Measurements from ENCODE around the gene HOXC11. TPM values are rescaled to one million over a fixed set of nuclear protein-coding genes. Genes with fewer than 3 reads are reported as not detected.

Gene HOXC11
- total RNA-seq, 4 donors from 2014 or later = not detected

GRCh38 chr12:53985994-53986685 lies 13.2 kb downstream of the HOXC11 start:
- H3K27ac ChIP-seq = no peak overlapping the region
- H3K4me3 ChIP-seq = peak overlapping the region in 1 of 2 donors; percentile 10
- WGBS, 2 donors (ENCODE audit: low coverage in 1 of 2) = 6% methylated on average over 18 of the region's 50 CpGs; no CpG with 5 or more reads in 1 of the 2 donors
- no peaks in the 10 kb centered on the region for H3K36me3 ChIP-seq
- TF ChIP-seq CTCF (IDR thresholded peaks at IDR 0.05) = no peak
- H3K9me3 ChIP-seq = no peaks in the 10 kb centered on the region
- no peak for ATAC-seq
- H3K4me1 ChIP-seq = peaks cover 0 to 36% (median 16%) of the 10 kb centered on the region in 3 donors
- peaks cover 100% of the 10 kb centered on the region for H3K27me3 ChIP-seq

GRCh38 chr12:53986686-53987483 lies 14.0 kb downstream of the HOXC11 start:
- ATAC-seq = no peak
- WGBS, 2 donors (ENCODE audit: low coverage in 1 of 2) = 11 to 15% methylated on average over 6 to 19 of the region's 21 CpGs

GRCh38 chr12:53987787-53988230 lies 14.9 kb downstream of the HOXC11 start:
- ATAC-seq = no peak
- Histone ChIP-seq H3K27me3 (peaks cover 100% of the 10 kb centered on the region), H3K27ac (no peak overlapping the region), H3K4me3 (no peak overlapping the region), H3K4me1 (peaks cover 0 to 36% (median 16%) of the 10 kb centered on the region in 3 donors), H3K9me3 (no peaks in the 10 kb centered on the region), H3K36me3 (no peaks in the 10 kb centered on the region)
- 8 to 14% methylated on average over 3 to 4 of the region's 4 CpGs for WGBS, 2 donors (ENCODE audit: low coverage in 1 of 2)
- no peak for TF ChIP-seq POLR2AphosphoS5 (IDR thresholded peaks at IDR 0.05)
- no peak for TF ChIP-seq EP300 (IDR thresholded peaks at IDR 0.05)
- TF ChIP-seq CTCF (IDR thresholded peaks at IDR 0.05) = no peak
- no peak for TF ChIP-seq POLR2A (IDR thresholded peaks at IDR 0.05)

More at GRCh38 chr12:53986686-53987483, 14.0 kb downstream of the HOXC11 start:
- Histone ChIP-seq H3K9me3 (no peaks in the 10 kb centered on the region), H3K27ac (no peak overlapping the region), H3K36me3 (no peaks in the 10 kb centered on the region), H3K27me3 (peaks cover 100% of the 10 kb centered on the region), H3K4me3 (no peak overlapping the region), H3K4me1 (peaks cover 0 to 36% (median 16%) of the 10 kb centered on the region in 3 donors)
- TF ChIP-seq POLR2AphosphoS5 (IDR thresholded peaks at IDR 0.05) = no peak
- no peak for TF ChIP-seq POLR2A (IDR thresholded peaks at IDR 0.05)
- no peak for TF ChIP-seq CTCF (IDR thresholded peaks at IDR 0.05)
- TF ChIP-seq EP300 (IDR thresholded peaks at IDR 0.05) = no peak

GRCh38 chr12:53988541-53989226 lies 15.8 kb downstream of the HOXC11 start:
- no peaks in the 10 kb centered on the region for H3K9me3 ChIP-seq
- WGBS, 2 donors (ENCODE audit: low coverage in 1 of 2) = 11 to 16% methylated on average over 3 to 5 of the region's 5 CpGs
- H3K36me3 ChIP-seq = no peaks in the 10 kb centered on the region
- TF ChIP-seq POLR2AphosphoS5 (IDR thresholded peaks at IDR 0.05) (no peak), POLR2A (IDR thresholded peaks at IDR 0.05) (no peak), EP300 (IDR thresholded peaks at IDR 0.05) (no peak), CTCF (IDR thresholded peaks at IDR 0.05) (no peak)
- H3K27me3 ChIP-seq = peaks cover 100% of the 10 kb centered on the region
- H3K4me1 ChIP-seq = peaks cover 0 to 36% (median 16%) of the 10 kb centered on the region in 3 donors
- H3K4me3 ChIP-seq = no peak overlapping the region
- ATAC-seq = no peak
- no peak overlapping the region for H3K27ac ChIP-seq

All from gastroesophageal sphincter (tissue), 4 donors.